CD4-positive, alpha-beta T cell treated with Interferon gamma for 1 hour (primary cell): Measurements from ENCODE around the gene CMSS1.
"Not testable (repeated sequence)": the region's sequence is repeated elsewhere in the genome, so short reads cannot be mapped to it uniquely, and the experiment has no call there.

Experiments
- DNase-seq: peaks from one replicate; pipeline ENCODE4 v3.0.0-alpha.2; 2020

CMSS1 gene

DNA sequence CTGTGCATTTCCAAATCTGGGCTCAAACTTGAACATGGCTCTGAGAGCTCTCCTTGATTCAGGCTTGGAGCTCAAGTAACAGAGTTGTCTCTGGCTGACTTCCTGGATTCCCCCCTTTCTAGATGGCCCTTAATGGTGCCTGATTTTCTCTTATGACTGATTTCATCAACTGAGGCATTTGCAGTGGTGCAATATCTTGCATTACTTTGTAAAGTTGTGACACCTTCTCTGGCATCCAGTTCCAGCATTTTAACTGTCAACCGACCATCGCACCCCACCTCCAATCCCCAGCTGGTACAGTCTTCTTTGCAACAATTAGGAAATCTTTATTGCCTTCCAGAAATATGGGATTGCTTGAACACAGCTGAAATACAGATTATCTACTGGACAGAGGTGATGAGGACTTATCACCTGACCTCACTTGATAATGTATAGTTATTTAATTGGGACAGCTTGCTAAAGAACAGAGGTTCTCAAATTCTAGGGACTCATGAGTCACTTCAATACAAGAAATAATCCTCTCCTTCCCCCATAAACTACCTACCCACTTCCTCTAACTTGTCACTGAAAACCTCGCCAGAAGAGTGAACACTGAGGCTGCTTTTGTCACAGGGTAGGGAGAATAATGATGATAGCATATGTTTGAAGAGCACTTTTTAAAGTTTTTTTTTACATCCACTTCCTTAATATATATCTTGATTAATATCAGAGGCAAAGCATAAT, 254.8 kb downstream of the CMSS1 start:
- no peak for DNase-seq

DNA sequence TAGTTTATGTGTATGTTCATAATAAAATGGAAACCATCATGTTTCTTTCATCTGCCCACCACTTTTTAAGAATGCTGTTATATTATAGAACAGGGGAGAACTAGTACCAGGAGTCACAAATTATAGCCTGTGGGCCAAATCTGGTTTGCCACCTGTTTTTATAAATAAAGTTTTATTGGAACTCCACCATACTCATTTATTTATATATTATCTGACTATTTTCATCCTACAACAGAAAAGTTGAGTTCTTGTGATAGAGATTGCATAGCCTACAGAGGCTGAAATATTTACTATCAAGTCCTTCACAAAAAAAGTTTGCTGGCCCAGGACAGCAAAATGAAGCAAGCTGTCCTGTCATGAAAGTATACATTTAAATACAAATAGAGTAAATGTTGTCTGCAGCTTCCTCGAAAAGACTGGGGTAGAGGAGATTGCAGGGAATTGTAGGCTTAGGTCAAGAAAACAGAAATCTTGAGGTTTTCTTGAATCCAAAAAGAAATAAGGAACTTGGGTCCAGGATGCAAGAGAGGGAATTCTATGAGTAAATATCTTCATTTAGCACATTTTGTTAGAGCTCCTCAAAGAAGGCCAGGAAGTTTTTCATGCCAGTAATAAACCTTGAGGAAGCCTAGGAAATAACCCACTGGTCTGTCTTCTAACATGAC, 255.5 kb downstream of the CMSS1 start:
- no peak for DNase-seq

DNA sequence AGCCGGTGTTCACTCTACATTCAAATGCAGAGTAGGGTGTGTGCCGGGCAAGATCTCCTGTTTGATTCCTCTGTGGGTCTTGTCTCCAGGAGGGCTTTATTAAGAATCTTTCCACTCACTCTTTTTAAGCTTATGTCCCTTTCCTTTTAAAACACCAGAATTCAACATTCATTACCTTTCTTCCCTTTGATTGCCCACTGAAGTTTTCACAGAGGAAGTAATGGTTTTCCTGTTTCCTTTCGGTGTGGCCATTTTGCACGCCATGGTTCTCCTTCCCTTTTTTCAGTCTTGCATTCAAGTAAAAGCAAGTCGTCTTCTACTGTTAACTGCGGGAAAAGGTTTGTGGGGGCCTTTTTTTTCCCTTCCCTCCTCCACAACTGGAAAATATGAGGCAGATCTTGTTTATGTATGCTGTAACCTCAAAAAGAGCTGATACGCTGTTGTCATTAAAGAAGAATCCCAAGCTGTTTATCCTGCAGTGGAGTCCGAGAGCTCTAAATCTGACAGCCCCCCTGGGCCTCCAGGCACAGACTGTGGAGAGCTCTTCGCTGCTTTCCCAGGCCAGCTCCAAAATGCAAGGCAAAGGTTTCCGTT, 256.1 kb downstream of the CMSS1 start:
- no peak for DNase-seq

DNA sequence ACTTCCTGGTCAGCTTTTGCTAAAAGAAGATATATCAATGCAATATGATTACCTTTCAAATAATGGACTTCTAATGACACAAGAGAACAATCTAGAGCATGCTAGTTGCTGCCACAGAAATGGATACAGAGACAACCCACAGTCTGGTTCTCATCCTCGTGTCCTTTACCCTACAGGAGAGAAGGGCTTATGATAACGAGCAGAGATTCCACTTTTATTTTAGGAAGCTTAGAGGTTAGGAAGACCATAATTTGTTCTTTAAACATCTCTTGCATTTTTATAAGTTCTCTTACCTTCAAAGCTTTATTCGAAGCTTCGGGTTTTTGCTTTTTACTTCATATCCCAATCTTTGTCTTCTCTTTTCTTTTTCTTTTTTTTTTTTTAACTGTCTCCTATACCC, 257.5 kb downstream of the CMSS1 start:
- DNase-seq: no peak

DNA sequence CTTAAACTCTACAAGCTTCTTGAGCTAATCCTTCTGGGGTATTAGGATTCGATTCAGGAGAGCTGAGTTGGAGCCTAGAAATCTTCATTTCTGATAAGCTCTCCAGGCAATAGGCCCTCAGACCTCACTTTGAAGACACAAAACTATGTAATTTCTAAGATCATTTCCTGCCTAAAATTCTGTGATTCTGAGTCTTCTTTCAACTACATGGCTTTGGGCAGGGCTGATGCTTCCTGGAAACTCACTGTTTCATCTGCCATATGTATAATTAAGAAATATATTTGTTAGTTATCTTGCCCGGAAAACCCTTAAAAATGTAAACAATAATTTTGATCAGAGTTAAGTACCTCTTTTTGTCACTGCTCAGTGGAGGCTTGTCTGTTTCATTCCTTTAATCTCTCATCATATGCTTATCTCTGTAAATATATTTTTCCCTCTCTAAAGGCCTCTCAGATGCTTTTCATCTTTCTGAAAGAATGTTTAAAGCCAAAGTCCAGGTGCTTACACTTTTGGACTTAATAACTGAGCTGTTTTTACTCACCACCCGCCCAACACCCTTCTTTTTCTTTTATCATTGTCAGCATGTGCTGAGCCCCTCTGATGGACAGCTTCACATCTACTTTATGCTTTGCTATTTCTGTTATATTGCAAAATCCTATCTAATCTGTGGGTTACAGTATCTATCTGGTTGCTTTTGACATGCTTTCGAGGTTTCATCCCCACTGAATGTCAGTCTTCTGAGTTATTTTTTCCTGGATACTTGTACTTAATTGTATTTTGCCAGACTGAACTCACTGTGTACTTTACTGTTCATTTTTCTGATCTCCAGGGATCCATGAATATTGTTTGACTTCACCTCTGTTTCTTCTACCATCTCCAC, 258.4 kb downstream of the CMSS1 start:
- DNase-seq: no peak

DNA sequence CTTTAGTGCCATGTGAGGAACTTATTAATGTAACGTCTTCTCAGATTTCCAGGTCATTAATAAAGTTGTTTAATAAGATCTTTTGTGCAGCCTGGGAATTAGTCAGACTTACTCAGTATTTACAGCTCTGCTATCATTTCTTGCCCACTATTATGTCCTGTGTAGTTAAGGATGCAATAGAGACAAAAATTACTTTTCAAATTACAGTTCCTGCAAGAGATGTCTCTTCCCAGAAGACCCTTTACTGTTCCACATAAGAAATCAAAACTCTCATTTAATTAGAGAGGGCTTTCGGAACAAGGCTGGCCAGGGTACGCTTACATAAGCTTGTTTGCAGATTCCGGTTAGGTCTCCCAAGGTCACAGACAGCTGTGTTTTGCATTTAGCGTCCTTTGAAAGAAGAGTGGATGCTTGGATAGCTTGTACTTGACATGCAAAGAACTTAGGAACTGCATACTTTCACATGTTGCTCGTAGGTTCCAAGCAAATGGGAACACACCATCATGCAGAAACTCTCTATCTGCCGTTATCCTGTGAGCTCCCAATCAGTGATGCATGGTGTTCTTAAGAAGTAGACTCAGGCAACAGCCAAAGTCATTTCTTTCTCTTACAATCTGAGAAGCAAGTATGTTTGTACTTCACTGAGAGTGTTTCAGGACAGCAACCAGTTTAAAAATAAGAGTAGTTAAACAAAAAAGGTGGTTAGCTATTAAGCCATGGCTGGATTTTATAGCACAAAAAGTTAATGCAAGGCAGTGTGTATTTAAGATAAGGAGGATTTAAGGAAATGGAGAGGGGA, 259.3 kb downstream of the CMSS1 start:
- DNase-seq: no peak

DNA sequence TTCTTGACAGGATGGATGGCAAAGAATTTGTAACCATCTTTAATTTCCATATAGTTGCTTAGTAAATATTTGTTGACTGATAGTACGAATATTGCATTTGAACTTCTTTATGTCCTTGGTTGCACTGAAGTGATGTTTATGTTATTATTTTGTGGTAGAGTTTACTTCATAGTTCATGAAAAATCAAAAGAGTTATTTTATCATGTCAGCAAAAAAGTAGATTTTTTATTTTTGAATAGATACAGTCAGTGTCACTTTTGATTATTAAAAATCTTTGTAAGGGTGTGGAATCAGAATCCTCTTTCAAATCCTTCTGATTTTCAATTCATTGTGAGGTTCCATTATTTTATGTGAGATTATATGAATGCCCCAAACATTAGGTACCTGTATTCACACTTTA, 261.7 kb downstream of the CMSS1 start:
- DNase-seq: no peak

DNA sequence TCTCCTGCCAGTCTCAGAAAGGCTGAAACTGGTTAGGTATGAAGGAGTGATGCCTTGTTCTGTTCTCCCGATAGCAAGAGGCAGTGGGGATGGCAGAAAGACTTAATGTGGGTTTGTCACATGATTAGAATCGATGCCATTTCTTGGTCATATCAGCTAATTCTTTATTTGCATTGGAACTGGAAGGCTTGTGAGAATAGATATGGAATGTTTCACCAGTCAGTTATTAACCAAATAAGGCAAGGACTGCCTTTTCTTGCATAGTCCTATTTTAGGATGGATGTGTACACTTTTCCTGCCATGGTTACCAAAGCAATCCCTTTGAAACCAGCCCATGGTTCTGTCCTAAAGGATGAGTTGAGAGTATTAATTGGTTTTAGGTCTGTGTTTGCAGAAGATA, 262.9 kb downstream of the CMSS1 start:
- no peak for DNase-seq

DNA sequence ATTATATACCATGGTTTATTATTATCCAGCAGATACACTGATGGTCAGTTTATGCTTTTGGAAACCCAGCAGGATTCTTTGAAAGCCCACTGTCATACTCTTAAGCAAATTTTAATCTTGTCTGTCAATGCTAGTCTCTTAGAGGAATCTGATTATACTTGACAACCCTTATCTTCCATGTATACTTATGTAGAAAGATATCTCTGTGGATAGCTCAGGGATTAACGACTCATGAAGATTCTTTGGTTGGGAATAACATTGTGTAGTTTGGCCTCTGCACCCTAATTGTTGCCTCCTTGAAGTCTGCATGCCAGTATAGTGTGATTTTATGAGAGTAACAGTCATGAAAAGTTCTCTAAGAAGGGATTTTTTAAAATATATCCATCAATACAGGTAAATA, 263.6 kb downstream of the CMSS1 start:
- DNase-seq: no peak

DNA sequence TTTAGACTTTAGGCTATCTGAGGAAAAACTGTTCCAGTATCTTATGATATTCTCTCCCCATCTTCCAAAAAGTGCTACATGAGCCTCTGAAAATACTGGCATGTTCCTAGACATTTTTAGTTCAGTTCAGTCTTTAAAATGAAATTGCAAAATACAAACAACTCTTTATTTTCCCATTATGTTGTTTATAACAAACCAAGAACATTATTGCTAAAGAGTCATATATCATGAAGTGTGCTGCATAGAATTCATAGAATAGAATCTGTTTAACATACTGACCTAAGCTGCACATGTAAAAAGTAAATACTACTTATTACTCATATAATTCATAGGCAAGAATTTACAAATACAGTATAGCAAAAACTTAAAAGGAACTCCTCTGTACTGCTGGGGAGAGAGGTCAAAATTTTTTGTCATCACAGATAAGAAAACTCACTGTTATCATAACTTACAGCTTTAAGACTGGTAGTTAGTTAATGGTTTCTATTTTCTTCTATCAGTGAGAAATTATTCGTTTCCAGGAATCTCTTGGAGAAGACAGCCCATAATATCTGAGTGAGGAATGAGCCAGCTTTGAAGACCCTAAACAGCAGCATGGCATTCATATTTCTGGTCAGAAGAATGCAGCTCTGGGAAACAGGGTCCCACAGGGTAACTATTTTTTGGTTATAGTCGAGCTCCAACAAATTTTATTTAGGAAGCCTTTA, 264.5 kb downstream of the CMSS1 start:
- no peak for DNase-seq

DNA sequence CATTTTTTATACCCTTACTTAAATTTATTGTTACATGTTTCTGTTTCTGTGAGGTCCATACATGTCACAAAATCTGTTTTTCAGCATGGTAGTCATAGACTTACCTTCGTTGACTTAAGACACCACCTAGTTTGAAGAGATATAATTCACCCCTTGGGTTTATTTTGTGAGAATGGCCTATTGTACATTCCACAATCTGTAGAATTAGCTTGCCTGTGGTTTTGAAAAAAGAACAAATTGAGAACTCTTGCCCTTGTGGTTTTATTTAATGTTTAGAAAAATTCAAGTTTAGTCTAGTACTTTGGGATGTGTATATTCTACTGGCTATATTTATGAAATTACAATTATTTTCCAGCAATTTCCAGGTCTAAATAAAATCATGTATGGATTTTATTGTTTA, 265.1 kb downstream of the CMSS1 start:
- no peak for DNase-seq

DNA sequence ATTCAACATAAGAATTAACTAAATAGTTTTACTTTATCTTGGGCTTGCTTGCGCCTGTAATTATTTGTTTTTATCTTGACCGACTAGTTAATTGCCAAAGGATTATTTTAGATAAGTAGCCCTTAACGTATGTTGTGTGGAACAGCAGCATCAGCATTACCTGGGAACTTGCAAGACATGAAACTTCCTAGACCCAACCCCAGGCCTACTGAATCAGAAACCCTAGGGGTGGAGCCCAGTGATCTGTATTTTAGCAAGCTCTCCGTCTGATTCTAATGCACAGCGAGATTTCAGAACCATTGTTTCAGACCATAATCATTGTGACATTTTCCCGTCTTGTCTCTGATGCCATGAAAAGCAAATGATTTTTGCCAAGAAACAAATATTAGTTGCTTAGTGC, 265.5 kb downstream of the CMSS1 start:
- no peak for DNase-seq

DNA sequence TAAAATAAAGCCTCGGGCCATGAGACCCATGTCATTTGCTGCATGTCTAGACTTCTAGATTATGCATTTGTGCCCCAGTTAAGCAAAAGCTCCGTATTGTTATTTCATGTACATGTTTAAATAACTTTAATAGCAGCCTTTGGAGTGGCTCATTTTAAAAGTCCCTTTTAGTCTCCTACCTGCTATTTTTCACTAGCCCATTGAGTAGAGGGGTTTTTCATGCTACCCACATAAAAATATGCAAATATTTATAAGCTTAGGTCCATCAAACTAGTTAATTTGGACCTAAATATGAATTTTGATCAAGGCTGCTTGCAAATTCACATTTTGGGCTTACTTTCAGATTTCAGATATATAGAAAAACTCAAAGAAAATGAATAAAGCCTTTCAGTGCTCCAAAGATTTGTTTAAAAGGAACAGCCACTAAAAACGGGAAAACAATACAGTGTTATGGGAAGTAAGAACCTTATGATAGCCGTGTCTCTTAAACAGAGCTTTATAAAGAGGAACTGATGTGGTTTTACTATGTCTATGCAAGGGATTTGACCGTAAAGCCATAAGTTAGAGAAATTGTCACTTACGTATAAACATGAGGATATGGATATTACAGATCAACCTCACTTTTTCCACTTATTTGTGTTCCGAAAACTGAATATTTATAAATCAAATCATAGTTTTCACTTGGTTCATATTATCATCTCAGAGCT, 266.6 kb downstream of the CMSS1 start:
- no peak for DNase-seq

DNA sequence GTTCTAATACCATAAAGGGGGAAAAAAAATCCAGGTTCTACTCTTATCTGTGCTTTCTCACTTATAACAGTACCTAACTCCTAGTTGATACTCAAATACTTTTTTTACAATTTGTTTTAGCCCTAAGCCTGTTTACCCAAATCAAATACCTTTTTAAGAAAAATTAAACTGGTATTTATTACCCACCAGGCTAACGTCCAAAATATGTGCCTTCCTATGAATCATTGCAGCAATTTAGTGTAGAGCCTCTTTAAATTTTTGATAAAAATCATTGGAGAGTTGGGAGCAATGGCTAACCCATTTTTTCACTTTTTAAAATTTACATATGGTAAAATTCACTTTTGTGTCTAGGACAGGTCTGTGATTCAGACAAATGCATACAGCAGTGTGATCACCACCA, 268.7 kb downstream of the CMSS1 start:
- no peak for DNase-seq

DNA sequence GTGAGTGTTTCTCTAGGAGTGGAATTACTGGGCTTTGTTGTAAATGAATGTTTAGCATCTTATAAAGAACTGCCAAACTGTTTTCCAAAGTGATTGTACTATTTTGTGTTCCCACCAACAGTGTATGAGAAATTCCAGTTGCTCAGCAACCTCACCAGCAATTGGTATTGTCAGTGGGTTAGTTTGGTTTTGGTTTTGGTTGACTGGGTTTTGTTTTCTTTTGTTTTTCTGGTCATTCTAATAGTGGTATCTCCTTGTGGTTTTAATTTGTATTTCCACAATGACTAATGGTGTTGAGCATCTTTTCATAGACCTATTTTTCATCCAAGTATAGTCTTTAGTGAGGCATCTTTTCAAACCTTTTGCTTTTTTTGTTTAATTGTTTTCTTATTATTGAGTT, 269.5 kb downstream of the CMSS1 start:
- DNase-seq: no peak

DNA sequence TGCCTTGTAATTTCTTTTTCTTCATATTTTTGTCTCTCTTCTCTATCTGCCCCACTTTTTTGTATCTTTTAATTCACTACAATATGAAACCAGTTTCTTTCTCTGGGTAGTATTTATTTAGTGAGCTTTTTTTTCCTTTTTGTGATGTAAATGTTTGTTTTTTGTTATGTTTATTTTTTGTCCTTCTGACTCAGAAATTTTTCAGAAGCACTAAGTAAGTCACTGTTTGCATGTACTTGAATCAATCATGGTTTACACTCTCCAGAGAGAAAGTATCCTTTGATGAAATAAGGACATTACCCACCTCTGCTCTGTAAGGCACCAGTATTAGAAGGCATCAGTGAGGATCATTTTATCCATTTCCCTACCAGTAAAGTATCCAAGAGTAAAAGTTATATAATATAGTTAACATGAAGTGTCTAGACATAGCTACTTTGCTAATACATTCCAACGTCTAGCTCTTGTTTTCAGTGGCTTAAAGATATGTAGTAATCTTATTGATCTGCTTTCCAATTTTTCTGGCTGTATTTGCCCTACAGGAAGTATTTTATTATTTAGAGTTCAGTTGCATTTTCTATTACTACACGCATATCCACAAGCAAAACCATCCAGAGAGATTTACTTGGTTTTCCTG, 271.2 kb downstream of the CMSS1 start:
- DNase-seq: no peak

DNA sequence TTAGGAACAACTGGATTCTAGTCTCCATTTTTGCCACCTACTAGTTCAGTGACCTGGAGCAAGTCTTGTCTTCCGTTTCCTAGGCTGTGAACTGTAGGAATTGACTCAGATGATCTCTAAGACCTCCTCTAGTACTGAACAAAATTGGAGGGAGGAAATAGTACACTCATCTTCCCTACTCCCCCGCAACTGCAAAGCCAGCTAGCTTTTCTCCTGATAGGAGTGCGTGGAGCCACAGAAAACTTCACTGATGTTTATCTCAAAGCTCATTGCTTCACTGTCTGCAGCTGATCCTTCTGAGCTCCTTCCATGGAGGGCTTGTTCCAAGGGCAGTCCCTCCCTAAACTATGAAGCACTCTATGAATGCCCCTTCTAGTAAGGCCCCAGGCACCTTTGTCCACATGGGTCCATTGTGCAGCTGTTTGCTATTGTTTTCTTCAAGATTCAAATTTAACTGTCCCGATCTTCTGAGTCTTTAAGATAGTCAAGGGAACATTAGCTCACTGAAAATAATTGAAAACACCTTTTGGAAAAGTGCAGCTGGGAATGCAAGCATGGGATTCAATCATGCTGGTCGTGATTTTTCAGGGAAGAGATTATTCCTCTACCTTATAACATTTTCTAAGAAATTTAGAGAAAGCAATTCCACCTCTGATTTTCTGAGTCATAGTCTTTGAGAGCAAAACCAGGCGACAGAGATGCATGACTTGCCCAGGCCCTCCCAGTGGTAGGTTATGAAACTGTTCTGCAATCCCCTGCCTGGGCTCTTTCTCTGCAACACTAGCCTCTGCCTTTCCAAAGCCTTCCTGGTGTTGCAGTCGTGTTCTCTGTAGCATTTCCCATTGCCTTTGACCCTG, 272.4 kb downstream of the CMSS1 start:
- peak; percentile 4 for DNase-seq

DNA sequence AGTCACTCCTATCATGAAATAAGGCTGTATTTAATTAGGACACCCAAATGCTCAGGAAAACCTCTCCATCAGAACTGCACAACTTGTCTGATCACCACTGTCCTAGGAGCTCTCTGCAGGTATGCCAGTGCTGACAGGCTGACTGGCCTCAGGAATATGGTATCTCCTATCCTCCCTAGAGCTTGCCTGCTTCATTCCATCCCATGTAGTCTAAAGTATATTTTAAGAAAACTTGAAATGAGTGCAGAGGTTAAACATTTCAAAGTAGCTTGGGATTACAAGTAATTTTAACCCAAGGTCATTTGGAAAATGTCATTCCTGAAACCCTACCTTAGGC, 273.0 kb downstream of the CMSS1 start:
- DNase-seq: no peak

DNA sequence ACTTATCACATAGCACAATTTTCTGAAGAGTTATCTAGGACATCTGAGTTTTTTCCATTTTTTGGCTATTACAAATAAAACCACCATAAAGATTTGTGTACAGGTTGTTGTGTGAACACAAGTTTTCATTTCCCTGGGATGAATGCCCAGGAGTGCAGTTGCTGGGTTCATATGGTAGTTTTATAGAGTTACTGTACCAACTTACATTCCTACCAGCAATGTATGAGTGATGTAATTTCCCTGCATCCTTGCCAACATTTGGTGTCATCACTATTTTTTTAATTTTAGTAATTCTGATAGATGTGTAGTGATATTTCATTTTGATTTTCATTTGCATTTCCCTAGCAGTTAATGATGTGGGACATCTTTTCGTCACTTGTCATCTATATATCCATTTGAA, 276.2 kb downstream of the CMSS1 start:
- DNase-seq: no peak

DNA sequence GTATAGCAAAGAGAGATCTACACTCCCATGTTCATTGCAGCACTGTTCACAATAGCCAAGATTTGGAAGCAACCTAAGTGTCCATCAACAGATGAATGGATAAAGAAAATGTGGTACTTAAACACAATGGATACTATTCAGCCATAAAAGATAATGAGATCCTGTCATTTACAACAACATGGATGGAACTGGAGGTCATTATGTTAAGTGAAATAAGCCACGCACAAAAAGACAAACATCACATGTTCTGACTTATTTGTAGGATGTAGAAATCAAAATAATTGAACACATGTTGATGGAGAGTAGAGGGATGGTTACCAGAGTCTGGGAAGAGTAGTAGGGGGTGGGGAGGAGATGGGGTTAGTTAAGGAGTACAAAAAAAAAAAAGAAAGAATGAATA, 278.6 kb downstream of the CMSS1 start:
- not testable (repeated sequence) for DNase-seq
